ENCODE measurements around the gene PIK3IP1.

PIK3IP1 gene

GRCh38 chr22:31286360-31287255 is 5.7 kb downstream of the PIK3IP1 start:
- H3K9me3 ChIP-seq (ENCODE audit: control insufficient read depth, low read length), result no peaks in the 10 kb centered on the region
- no peaks in the 10 kb centered on the region for H3K36me3 ChIP-seq (ENCODE audit: control insufficient read depth, insufficient read depth, low read length)
- H3K79me2 ChIP-seq, result no peaks in the 10 kb centered on the region
- H3K4me2 ChIP-seq (ENCODE audit: low read length), result no peak overlapping the region
- H2AFZ ChIP-seq, result no peak overlapping the region
- no peak for TF ChIP-seq CTCF (IDR thresholded peaks at IDR 0.05)
- no peak overlapping the region for H3K9ac ChIP-seq
- peaks cover under 1% of the 10 kb centered on the region for H3K4me1 ChIP-seq
- H3K4me3 ChIP-seq (ENCODE audit: low read depth, low read length), result no peak overlapping the region
- no peak overlapping the region for H3K27ac ChIP-seq
- no peaks in the 10 kb centered on the region for H3K27me3 ChIP-seq (ENCODE audit: control insufficient read depth, insufficient read depth, low read length)

- H3K4me2 ChIP-seq (ENCODE audit: low read length), result no peak overlapping the region
- H3K9ac ChIP-seq, result no peak overlapping the region
- no peak for TF ChIP-seq CTCF (IDR thresholded peaks at IDR 0.05)
- H2AFZ ChIP-seq, result no peak overlapping the region
- no peak overlapping the region for H3K4me3 ChIP-seq (ENCODE audit: low read depth, low read length)
- H3K36me3 ChIP-seq (ENCODE audit: control insufficient read depth, insufficient read depth, low read length), result no peaks in the 10 kb centered on the region
- H3K9me3 ChIP-seq (ENCODE audit: control insufficient read depth, low read length), result no peaks in the 10 kb centered on the region
- no peaks in the 10 kb centered on the region for H3K27me3 ChIP-seq (ENCODE audit: control insufficient read depth, insufficient read depth, low read length)
- H3K79me2 ChIP-seq, result no peaks in the 10 kb centered on the region
- no peak overlapping the region for H3K27ac ChIP-seq
- H3K4me1 ChIP-seq, result peaks cover 3% of the 10 kb centered on the region
Measured at GRCh38 chr22:31284281-31285155, 7.8 kb downstream of the PIK3IP1 start.

- Histone ChIP-seq H2AFZ (no peak overlapping the region), H3K27me3 (ENCODE audit: control insufficient read depth, insufficient read depth, low read length) (no peaks in the 10 kb centered on the region), H3K4me3 (ENCODE audit: low read depth, low read length) (no peak overlapping the region), H3K9me3 (ENCODE audit: control insufficient read depth, low read length) (no peaks in the 10 kb centered on the region), H3K9ac (no peak overlapping the region), H3K27ac (no peak overlapping the region), H3K4me1 (peaks cover 3% of the 10 kb centered on the region), H3K36me3 (ENCODE audit: control insufficient read depth, insufficient read depth, low read length) (no peaks in the 10 kb centered on the region), H3K79me2 (no peaks in the 10 kb centered on the region), H3K4me2 (ENCODE audit: low read length) (no peak overlapping the region)
- no peak for TF ChIP-seq CTCF (IDR thresholded peaks at IDR 0.05)
Measured at GRCh38 chr22:31282748-31283468, 9.4 kb downstream of the PIK3IP1 start.

- Histone ChIP-seq H3K9ac (no peak overlapping the region), H3K27ac (no peak overlapping the region), H3K4me3 (ENCODE audit: low read depth, low read length) (no peak overlapping the region), H3K4me1 (peaks cover 3% of the 10 kb centered on the region), H2AFZ (no peak overlapping the region), H3K27me3 (ENCODE audit: control insufficient read depth, insufficient read depth, low read length) (no peaks in the 10 kb centered on the region), H3K36me3 (ENCODE audit: control insufficient read depth, insufficient read depth, low read length) (no peaks in the 10 kb centered on the region), H3K9me3 (ENCODE audit: control insufficient read depth, low read length) (no peaks in the 10 kb centered on the region), H3K4me2 (ENCODE audit: low read length) (no peak overlapping the region), H3K79me2 (no peaks in the 10 kb centered on the region)
- TF ChIP-seq CTCF (IDR thresholded peaks at IDR 0.05), result no peak
Measured at GRCh38 chr22:31281733-31282132, 10.6 kb downstream of the PIK3IP1 start.

Data from parathyroid adenoma (tissue), 2 donors.